H1 (cell line): ENCODE measurements around the gene SLIT3. TPM values are rescaled to one million over a fixed set of nuclear protein-coding genes. Genes with fewer than 3 reads are reported as not detected.

Experiments used
- CTCF ChIA-PET: fragments of 300-600 bp; sonication (Branson Sonifier 250); formaldehyde crosslinking; loops from one replicate; lab custom pipeline; 2021; ENCODE audit not compliant: partially characterized antibody; lab: Charles Lee
- POLR2A ChIA-PET: fragments of 300-600 bp; sonication (Branson Sonifier 250); formaldehyde crosslinking; loops from one replicate; lab custom pipeline; 2021; ENCODE audit warnings: inconsistent platforms; ENCODE audit not compliant: partially characterized antibody; lab: Charles Lee
- DNase-seq, 2 experiments: peaks; one replicate each; pipeline versions ENCODE4 v3.0.0 to v3.0.0-alpha.2; 2010 to 2022; ENCODE audit warnings: low spot score in 2 of 2, low read depth in 1 of 2, mixed read lengths in 1 of 2
- FAIRE-seq: peaks from 2 replicates; lab custom pipeline; 2011; peaks lifted over from hg19 to GRCh38; lab: Jason Lieb, UNC
- H2AFZ ChIP-seq: 2 replicates; pipeline ENCODE4 v1.8.1; 2012; ENCODE audit warnings: low read length, inconsistent platforms
- H2AK5ac ChIP-seq: 2 replicates; pipeline ENCODE4 v1.6.1; 2013; ENCODE audit warnings: low read depth, low read length
- H2BK120ac ChIP-seq: replicated peaks from 2 replicates; pipeline ENCODE3; 2013; ENCODE audit warnings: low read depth, low read length, inconsistent platforms
- H2BK12ac ChIP-seq: 2 replicates; pipeline ENCODE4 v1.6.1; 2013; ENCODE audit warnings: low read depth, low read length
- H2BK15ac ChIP-seq: 2 replicates; pipeline ENCODE4 v1.6.1; 2013; ENCODE audit warnings: low read length
- H2BK20ac ChIP-seq: 2 replicates; pipeline ENCODE4 v1.6.1; 2013; ENCODE audit warnings: low read length
- H2BK5ac ChIP-seq: 2 replicates; pipeline ENCODE4 v1.6.1; 2013; ENCODE audit warnings: low read depth, low read length
- H3K14ac ChIP-seq: 2 replicates; pipeline ENCODE4 v1.6.1; 2013; ENCODE audit warnings: inconsistent platforms; ENCODE audit not compliant: insufficient read length
- H3K18ac ChIP-seq: 2 replicates; pipeline ENCODE4 v1.6.1; 2013; ENCODE audit warnings: low read length; ENCODE audit errors: extremely low read depth
- H3K23ac ChIP-seq: 2 replicates; pipeline ENCODE4 v1.6.1; 2013; ENCODE audit warnings: inconsistent platforms; ENCODE audit not compliant: insufficient read length
- H3K23me2 ChIP-seq: 2 replicates; pipeline ENCODE4 v1.6.1; 2013; ENCODE audit warnings: low read depth, low read length
- H3K27ac ChIP-seq: 2 replicates; pipeline ENCODE4 v1.6.1; 2011; ENCODE audit warnings: low read depth, low read length, inconsistent platforms
- H3K27me3 ChIP-seq, 4 experiments: replicated peaks in 1 of 4; 1 replicate in 1 of 4; 2 replicates in 3 of 4; pipeline versions ENCODE4 v1.6.1 to v1.8.1; 2011 to 2013; ENCODE audit warnings: low read length in 3 of 4, mild to moderate bottlenecking in 3 of 4, inconsistent platforms in 2 of 4, mixed read lengths in 2 of 4, moderate library complexity in 1 of 4; ENCODE audit not compliant: control insufficient read depth in 3 of 4, insufficient read depth in 3 of 4; ENCODE audit errors: extremely low read depth in 1 of 4
- H3K36me3 ChIP-seq, 4 experiments: 2 replicates each; pipeline versions ENCODE4 v1.6.1 to v1.8.1; 2011 to 2013; ENCODE audit warnings: mild to moderate bottlenecking in 4 of 4, low read length in 3 of 4, moderate library complexity in 2 of 4, control low read depth in 1 of 4, inconsistent platforms in 1 of 4; ENCODE audit not compliant: insufficient read depth in 4 of 4, control insufficient read depth in 2 of 4
- H3K4ac ChIP-seq: replicated peaks from 2 replicates; pipeline ENCODE3; 2013; ENCODE audit warnings: low read length, low read depth, mixed read lengths, inconsistent platforms; ENCODE audit not compliant: insufficient read length
- H3K4me1 ChIP-seq, 4 experiments: replicated peaks in 1 of 4; 1 replicate in 1 of 4; 2 replicates in 3 of 4; pipeline versions ENCODE4 v1.6.1 to v1.8.1; 2011 to 2013; ENCODE audit warnings: low read length in 3 of 4, inconsistent platforms in 2 of 4, mixed read lengths in 1 of 4; ENCODE audit not compliant: insufficient read depth in 4 of 4, control insufficient read depth in 3 of 4
- H3K4me2 ChIP-seq, 2 experiments: 2 replicates each; pipeline versions ENCODE4 v1.6.1 to v1.8.1; 2011 to 2013; ENCODE audit warnings: low read depth in 2 of 2, low read length in 2 of 2, control low read depth in 1 of 2, inconsistent platforms in 1 of 2, mild to moderate bottlenecking in 1 of 2; ENCODE audit not compliant: insufficient read depth in 1 of 2
- H3K4me3 ChIP-seq, 4 experiments: fragments of 200-600, 300-600 bp in 1 of 4; sonication (generic), shearing (Covaris generic), sonication (Bioruptor Twin) in 1 of 4; 2 replicates each; pipeline versions ENCODE4 v1.5.1 to v1.8.1; 2011 to 2016; ENCODE audit warnings: low read length in 4 of 4, low read depth in 3 of 4, control low read depth in 2 of 4, inconsistent platforms in 2 of 4, mild to moderate bottlenecking in 2 of 4, mixed read lengths in 1 of 4, moderate library complexity in 1 of 4; ENCODE audit not compliant: insufficient read depth in 2 of 4; ENCODE audit errors: extremely low read depth in 1 of 4
- H3K56ac ChIP-seq: replicated peaks from 2 replicates; pipeline ENCODE3; 2013; ENCODE audit warnings: low read depth, mild to moderate bottlenecking, mixed read lengths, low read length, inconsistent platforms; ENCODE audit not compliant: insufficient read length
- H3K79me1 ChIP-seq: 2 replicates; pipeline ENCODE4 v1.6.1; 2013; ENCODE audit warnings: low read depth, low read length, control low read depth
- H3K79me2 ChIP-seq, 2 experiments: 2 replicates each; pipeline versions ENCODE4 v1.6.1 to v1.8.1; 2012 to 2013; ENCODE audit warnings: low read length in 2 of 2, mild to moderate bottlenecking in 2 of 2, inconsistent platforms in 1 of 2; ENCODE audit not compliant: insufficient read depth in 2 of 2, control insufficient read depth in 1 of 2
- H3K9ac ChIP-seq, 4 experiments: replicated peaks in 1 of 4; 1 replicate in 1 of 4; 2 replicates in 3 of 4; pipeline versions ENCODE4 v1.6.1 to v1.8.1; 2011 to 2013; ENCODE audit warnings: low read depth in 3 of 4, low read length in 3 of 4, control low read depth in 2 of 4, mild to moderate bottlenecking in 2 of 4, moderate library complexity in 2 of 4, inconsistent platforms in 1 of 4; ENCODE audit errors: extremely low read depth in 1 of 4
- H3K9me3 ChIP-seq, 2 experiments: 2 replicates each; pipeline versions ENCODE4 v1.6.1 to v1.8.1; 2012 to 2013; ENCODE audit warnings: mild to moderate bottlenecking in 2 of 2, moderate library complexity in 2 of 2, control low read depth in 1 of 2, inconsistent platforms in 1 of 2, low read depth in 1 of 2, low read length in 1 of 2, mixed read lengths in 1 of 2; ENCODE audit not compliant: insufficient read depth in 2 of 2
- H4K20me1 ChIP-seq, 2 experiments: replicated peaks in 1 of 2; 2 replicates each; pipeline versions ENCODE3 to v1.8.1; 2011 to 2013; ENCODE audit warnings: inconsistent platforms in 2 of 2, low read length in 2 of 2, mild to moderate bottlenecking in 1 of 2; ENCODE audit not compliant: insufficient read depth in 2 of 2, control insufficient read depth in 1 of 2
- H4K5ac ChIP-seq: 2 replicates; pipeline ENCODE4 v1.6.1; 2013; ENCODE audit warnings: low read length, low read depth, mixed read lengths, inconsistent platforms; ENCODE audit not compliant: insufficient read length
- H4K8ac ChIP-seq: 2 replicates; pipeline ENCODE4 v1.8.0; 2013; ENCODE audit warnings: mild to moderate bottlenecking, moderate library complexity, low read length, inconsistent platforms; ENCODE audit not compliant: insufficient read depth; ENCODE audit errors: extremely low read depth
- H4K91ac ChIP-seq: replicated peaks from 2 replicates; pipeline ENCODE3; 2013; ENCODE audit warnings: low read length, mixed read lengths, inconsistent platforms; ENCODE audit not compliant: insufficient read length
- BCL11A ChIP-seq, 2 experiments: IDR thresholded peaks; one replicate each; pipeline ENCODE4 v1.6.1; 2011; ENCODE audit warnings: low read depth in 2 of 2, low read length in 2 of 2, mild to moderate bottlenecking in 2 of 2
- CEBPB ChIP-seq: IDR thresholded peaks from 2 replicates; pipeline ENCODE4 v1.6.1; 2012; ENCODE audit warnings: low read depth, low read length
- FOSL1 ChIP-seq: IDR thresholded peaks from 2 replicates; pipeline ENCODE4 v1.6.1; 2011; ENCODE audit warnings: mild to moderate bottlenecking, low read depth, low read length, moderate library complexity; ENCODE audit not compliant: insufficient read depth
- GABPA ChIP-seq: IDR thresholded peaks from 2 replicates; pipeline ENCODE4 v1.6.1; 2011; ENCODE audit warnings: mild to moderate bottlenecking, low read length, moderate library complexity, borderline replicate concordance; ENCODE audit not compliant: insufficient read depth
- KDM4A ChIP-seq: IDR thresholded peaks from one replicate; pipeline ENCODE4 v1.7.1; 2012; ENCODE audit warnings: low read depth, mild to moderate bottlenecking, moderate library complexity, low read length, inconsistent platforms; ENCODE audit not compliant: severe bottlenecking
- MAFK ChIP-seq: IDR thresholded peaks from 2 replicates; pipeline ENCODE4 v1.6.1; 2012; ENCODE audit warnings: low read depth, mild to moderate bottlenecking, improper control_type of control experiment, low read length
- RXRA ChIP-seq: IDR thresholded peaks from 2 replicates; pipeline ENCODE4 v1.6.1; 2011; ENCODE audit warnings: low read depth, mild to moderate bottlenecking, low read length, moderate library complexity; ENCODE audit not compliant: insufficient read depth
- SP1 ChIP-seq: IDR thresholded peaks from 2 replicates; pipeline ENCODE4 v1.6.1; 2011; ENCODE audit warnings: low read depth, low read length
- TAF7 ChIP-seq: optimal IDR thresholded peaks from 2 replicates; pipeline ENCODE3; 2011; ENCODE audit warnings: low read depth, mild to moderate bottlenecking, inconsistent platforms, low read length, moderate library complexity, borderline replicate concordance
- TBP ChIP-seq: IDR thresholded peaks from 2 replicates; pipeline ENCODE4 v1.6.1; 2011; ENCODE audit warnings: low read depth, low read length, improper control_type of control experiment
- ZNF274 ChIP-seq: IDR thresholded peaks from 2 replicates; pipeline ENCODE4 v1.7.0; 2012; ENCODE audit warnings: low read length, borderline replicate concordance; ENCODE audit errors: extremely low read depth
- WGBS, 2 experiments: shearing (Covaris generic) in 1 of 2; methylation state at CpG; one replicate each; pipeline versions ENCODE4 v1.1.6 to v1.1.7; 2013 to 2015; ENCODE audit warnings: low lambda C conversion rate in 2 of 2, mixed read lengths in 2 of 2, inconsistent platforms in 1 of 2, low coverage in 1 of 2, missing lambda C conversion rate in 1 of 2; ENCODE audit not compliant: insufficient replicate concordance in 2 of 2, insufficient coverage in 1 of 2, insufficient read length in 1 of 2; ENCODE audit errors: extremely low coverage in 1 of 2, missing lambda C conversion rate in 1 of 2; 5-methylcytosine and 5-hydroxymethylcytosine counted together
- polyA plus RNA-seq, 7 experiments: library from polyadenylated mRNA; depleted of rRNA in 3 of 7; stranded (reverse) in 5 of 7; unstranded in 2 of 7; fragments of >200 nt in 5 of 7; fragments of 200-250 nt in 2 of 7; gene quantifications; 1 replicate in 5 of 7; 2 replicates in 1 of 7; 4 replicates in 1 of 7; pipeline versions ENCODE4 v1.2.1 to v1.2.3, GENCODE V29; 2011 to 2013; ENCODE audit warnings: missing spikeins in 2 of 7, mixed read lengths in 2 of 7
- total RNA-seq: library from RNA; stranded (reverse); fragmentation: NEBNext Ultra II Directional; extraction: Animal tissue kit (Norgen Biotek cat#: 25700); gene quantifications from 2 replicates; pipeline ENCODE4 v1.2.1, GENCODE V29; 2021
- TF ChIP-seq, protein P1 (sequence below): IDR thresholded peaks from 2 replicates; pipeline ENCODE4 v1.6.1; 2012; ENCODE audit warnings: low read length, inconsistent platforms
- TF ChIP-seq, protein P2 (sequence below): IDR thresholded peaks from 2 replicates; pipeline ENCODE4 v1.6.1; 2012; ENCODE audit warnings: inconsistent platforms

SLIT3 gene
- total and polyA plus RNA-seq, 2 of the 8 experiments (the other 6 are each of a cell fraction or from before 2014, with no cell fraction given), result 1.1 to 1.2 TPM

DNA sequence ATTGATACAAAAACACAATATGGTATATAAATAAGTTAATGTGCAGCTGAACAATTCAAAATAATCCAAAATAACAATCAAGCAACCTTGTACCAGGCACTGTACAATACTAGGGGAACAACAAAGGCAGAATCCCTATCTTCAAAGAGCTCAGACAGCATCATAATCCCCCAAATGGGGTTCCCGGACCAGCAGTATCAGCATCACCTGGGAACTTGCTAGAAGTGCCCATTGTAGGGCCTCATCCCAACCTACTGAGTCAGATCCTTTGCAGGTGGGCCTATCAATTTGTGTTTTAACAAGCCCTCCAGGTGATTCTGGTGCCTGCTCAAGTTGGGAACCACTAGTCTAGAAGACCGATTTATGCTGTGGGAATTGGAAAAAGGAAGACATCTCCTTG, 27.1 kb downstream of the SLIT3 start:
- no peak overlapping the region for H3K4me3 ChIP-seq
- H3K36me3 ChIP-seq, result no peaks in the 10 kb centered on the region
- no peaks in the 10 kb centered on the region for H3K23me2 ChIP-seq
- CTCF ChIA-PET, result interaction anchor here (0.6 to 4.1 kb wide), 7 partner anchors 15 to 307 kb away, joined by 3 to 22 read pairs (median 3); partner anchors contain the start of gene SLIT3
- no peaks in the 10 kb centered on the region for H3K79me1 ChIP-seq
- no peaks in the 10 kb centered on the region for H4K20me1 ChIP-seq
- no peak overlapping the region for H2BK120ac ChIP-seq
- H2AFZ ChIP-seq, result no peak overlapping the region
- no peak overlapping the region for H4K5ac ChIP-seq
- H3K14ac ChIP-seq, result no peak overlapping the region
- H2BK15ac ChIP-seq, result no peak overlapping the region
- 84% methylated on average over 2 of the region's 2 CpGs; no CpG with 5 or more reads in 1 of the 2 experiments for WGBS, 2 experiments
- H3K4ac ChIP-seq, result no peak overlapping the region
- no peak overlapping the region for H3K27ac ChIP-seq
- no peaks in the 10 kb centered on the region for H3K9me3 ChIP-seq
- H2BK20ac ChIP-seq, result no peak overlapping the region
- no peak overlapping the region for H4K91ac ChIP-seq
- H3K4me2 ChIP-seq, result no peak overlapping the region
- H3K23ac ChIP-seq, result no peak overlapping the region
- peaks cover 0 to 10% (median 4%) of the 10 kb centered on the region in 4 experiments; a peak in 5 of 7 replicates for H3K4me1 ChIP-seq
- no peaks in the 10 kb centered on the region for H3K79me2 ChIP-seq
- no peak overlapping the region for H3K56ac ChIP-seq
- DNase-seq (no peak), FAIRE-seq (no peak)
- H3K27me3 ChIP-seq, result no peaks in the 10 kb centered on the region
- no peak overlapping the region for H2BK5ac ChIP-seq
- no peak overlapping the region for H3K18ac ChIP-seq
- POLR2A ChIA-PET, result no interaction called here
- no peak overlapping the region for H4K8ac ChIP-seq
- no peak overlapping the region for H3K9ac ChIP-seq
- no peak overlapping the region for H2AK5ac ChIP-seq
- no peak overlapping the region for H2BK12ac ChIP-seq
- no peak for TF ChIP-seq CEBPB
- TF ChIP-seq, protein P1, sequence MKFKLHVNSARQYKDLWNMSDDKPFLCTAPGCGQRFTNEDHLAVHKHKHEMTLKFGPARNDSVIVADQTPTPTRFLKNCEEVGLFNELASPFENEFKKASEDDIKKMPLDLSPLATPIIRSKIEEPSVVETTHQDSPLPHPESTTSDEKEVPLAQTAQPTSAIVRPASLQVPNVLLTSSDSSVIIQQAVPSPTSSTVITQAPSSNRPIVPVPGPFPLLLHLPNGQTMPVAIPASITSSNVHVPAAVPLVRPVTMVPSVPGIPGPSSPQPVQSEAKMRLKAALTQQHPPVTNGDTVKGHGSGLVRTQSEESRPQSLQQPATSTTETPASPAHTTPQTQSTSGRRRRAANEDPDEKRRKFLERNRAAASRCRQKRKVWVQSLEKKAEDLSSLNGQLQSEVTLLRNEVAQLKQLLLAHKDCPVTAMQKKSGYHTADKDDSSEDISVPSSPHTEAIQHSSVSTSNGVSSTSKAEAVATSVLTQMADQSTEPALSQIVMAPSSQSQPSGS, result no peak
- no peak for TF ChIP-seq GABPA
- no peak for TF ChIP-seq MAFK
- TF ChIP-seq ZNF274, result no peak
- TF ChIP-seq BCL11A (IDR thresholded peaks at IDR 0.05; ENCODE audit: low read depth in 2 of 2, low read length in 2 of 2), result no peak
- TF ChIP-seq, protein P2, sequence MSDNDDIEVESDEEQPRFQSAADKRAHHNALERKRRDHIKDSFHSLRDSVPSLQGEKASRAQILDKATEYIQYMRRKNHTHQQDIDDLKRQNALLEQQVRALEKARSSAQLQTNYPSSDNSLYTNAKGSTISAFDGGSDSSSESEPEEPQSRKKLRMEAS, result no peak
- no peak for TF ChIP-seq RXRA
- TF ChIP-seq FOSL1, result no peak
- TF ChIP-seq TAF7, result no peak
- TF ChIP-seq SP1, result no peak
- no peak for TF ChIP-seq TBP
- TF ChIP-seq KDM4A, result no peak
